ENCODE data around the gene CAAP1. TPM values are rescaled to one million over a fixed set of nuclear protein-coding genes. Genes with fewer than 3 reads are reported as not detected.
"Not testable (repeated sequence)": the region's sequence is repeated elsewhere in the genome, so short reads cannot be mapped to it uniquely, and the experiment has no call there.

CAAP1 gene
- total RNA-seq = 10 to 100 TPM; 18.3 to 19.3 TPM

DNA sequence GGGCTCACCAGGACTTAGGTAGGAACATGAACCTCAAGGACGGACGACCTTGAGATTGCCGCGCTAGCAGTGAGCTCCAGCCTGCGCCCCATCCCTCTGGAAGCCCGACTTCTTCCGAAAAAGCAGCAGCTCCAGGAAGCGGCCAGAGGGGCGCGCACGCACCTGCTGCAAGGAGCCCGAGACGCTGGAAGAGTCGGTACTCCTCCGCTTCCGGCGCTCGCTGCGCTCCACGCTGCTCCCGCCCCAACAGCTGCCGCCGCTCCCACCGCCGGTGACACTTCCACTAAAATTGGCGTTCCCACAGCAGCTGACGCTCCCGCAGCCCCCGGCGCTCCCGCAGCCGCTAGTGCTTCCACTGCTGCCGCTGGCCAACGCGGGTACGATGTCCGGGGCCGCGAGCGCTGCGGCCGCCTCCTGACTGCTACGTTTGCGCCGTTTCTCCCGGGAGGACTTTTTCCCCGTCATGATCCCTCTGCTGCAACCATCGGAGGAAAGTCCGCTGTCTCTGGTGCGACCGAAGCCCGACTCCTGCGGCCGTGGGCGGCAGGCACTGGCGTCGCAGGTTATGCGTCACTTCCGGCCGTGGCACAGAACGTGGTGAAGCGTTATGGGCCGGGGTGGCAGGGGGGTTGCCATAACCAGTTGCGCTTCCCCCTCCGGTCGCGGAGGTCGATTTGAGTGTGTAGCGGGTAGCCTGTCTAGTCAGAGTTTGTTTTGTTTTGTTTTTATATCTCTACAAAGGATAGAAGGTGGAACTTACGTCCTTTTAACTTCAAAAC is at the start of gene CAAP1:
Gene CAAP1, minus strand, starts transcription at position 552 of the 779 bp plus-strand sequence. Its CDS starts 87 bp downstream, at position 465.
- POLR2A ChIA-PET = interaction anchor here (0.7 to 2.3 kb wide), 4 partner anchors 53 to 252 kb away, joined by 3 to 11 read pairs (median 6); partner anchors contain the start of genes IFT74 and PLAA
- CTCF ChIA-PET = interaction anchor here (0.7 to 1.2 kb wide), 2 partner anchors 37 to 46 kb away, joined by 3 read pairs; no protein-coding TSS in a partner anchor

DNA sequence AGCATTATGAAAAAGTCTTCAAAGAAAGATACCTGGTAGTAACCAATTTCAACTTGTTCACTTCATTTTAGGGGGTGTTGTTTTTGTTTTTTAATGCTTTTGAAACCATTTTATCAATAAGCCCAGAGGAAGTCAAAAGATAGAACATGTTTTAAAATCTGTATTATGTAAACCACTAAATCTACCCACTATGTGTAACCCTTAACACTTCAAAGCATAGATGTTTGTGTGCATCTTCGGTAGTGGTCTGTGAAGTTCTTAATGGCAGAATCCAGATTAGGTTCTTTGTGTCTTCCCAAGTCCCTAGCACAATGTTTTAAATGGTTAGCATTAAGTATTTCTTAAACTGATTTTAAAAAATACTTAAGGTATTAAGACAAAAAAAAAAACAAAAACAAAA is 48.2 kb upstream of the CAAP1 start:
- CTCF ChIA-PET = no interaction called here
- POLR2A ChIA-PET = no interaction called here

DNA sequence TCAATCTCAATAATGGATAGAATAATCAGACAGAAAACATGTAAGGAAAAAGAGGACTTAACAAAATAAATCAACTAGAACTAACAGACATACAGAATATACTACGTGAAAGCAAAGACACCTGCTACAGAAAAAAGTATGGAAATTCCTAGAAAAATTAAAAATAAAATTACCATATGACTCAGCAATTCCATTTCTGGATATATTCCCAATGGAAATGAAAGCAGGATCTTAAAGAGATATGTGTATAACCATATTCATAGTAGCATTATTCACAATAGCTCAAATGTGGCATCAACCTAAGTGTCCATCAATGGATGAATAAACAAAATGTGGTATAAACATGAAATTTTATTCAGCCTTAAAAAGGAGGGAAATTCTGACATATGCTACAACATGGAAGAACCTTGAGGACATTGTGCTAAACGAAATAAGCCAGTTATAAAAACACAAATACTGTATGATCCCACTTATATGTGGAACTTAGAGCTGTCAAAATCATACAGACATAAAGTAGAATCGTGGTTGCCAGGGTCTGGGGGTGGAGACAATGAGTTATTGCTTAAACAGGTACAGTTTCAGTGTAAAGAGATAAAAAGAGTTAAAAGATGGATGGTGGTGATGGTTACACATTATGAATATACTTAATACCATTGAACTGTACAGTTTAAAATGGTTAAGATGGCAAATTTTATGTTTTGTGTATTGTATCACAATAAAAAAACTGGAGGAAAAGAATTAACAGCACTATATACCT is 47.5 kb upstream of the CAAP1 start:
- POLR2A ChIA-PET = interaction anchor here (0.7 kb wide), 1 partner anchor 67 kb away, joined by 5 read pairs; no protein-coding TSS in a partner anchor

DNA sequence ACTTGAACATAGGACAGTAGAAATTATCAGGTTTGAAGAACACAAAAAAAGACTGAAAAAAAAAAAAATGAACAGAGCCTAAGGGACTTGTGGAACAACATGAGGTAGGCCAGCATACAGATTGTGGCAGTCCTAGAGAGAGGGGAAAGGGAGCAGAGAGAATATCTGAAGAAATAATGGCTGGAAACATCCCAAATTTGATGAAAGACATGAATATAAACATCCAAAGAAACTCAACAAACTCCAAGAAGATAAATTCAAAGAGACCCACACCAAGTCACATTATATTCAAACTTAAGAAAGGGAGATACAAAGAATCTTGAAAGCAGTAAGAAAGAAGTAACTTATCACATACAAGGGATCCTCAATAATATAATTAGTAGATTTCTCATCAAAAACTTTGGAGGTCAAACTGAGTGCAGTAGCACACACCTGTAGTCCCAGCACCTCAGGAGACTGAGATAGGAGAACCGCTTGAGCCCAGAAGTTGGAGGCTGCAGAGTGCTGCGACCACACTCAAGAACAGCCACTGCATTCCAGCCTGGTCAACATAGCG is 45.3 kb upstream of the CAAP1 start:
- CTCF ChIA-PET = interaction anchor here (0.8 kb wide), 1 partner anchor 46 kb away, joined by 3 read pairs; the partner anchor contains the start of gene CAAP1
- POLR2A ChIA-PET = no interaction called here

More for the DNA sequence above, 47.5 kb upstream of the CAAP1 start:
- CTCF ChIA-PET = no interaction called here

GRCh38 chr9:26935847-26936246 is 43.2 kb upstream of the CAAP1 start:
- POLR2A ChIA-PET = no interaction called here
- CTCF ChIA-PET = no interaction called here

GRCh38 chr9:26928902-26929495 is 36.4 kb upstream of the CAAP1 start:
- POLR2A ChIA-PET = no interaction called here
- CTCF ChIA-PET = no interaction called here

GRCh38 chr9:26925609-26926008 is 33.0 kb upstream of the CAAP1 start:
- CTCF ChIA-PET = no interaction called here
- POLR2A ChIA-PET = no interaction called here

- ChIA-PET CTCF (no interaction called here), POLR2A (no interaction called here)
Measured at GRCh38 chr9:26919698-26920097, 27.1 kb upstream of the CAAP1 start.

DNA sequence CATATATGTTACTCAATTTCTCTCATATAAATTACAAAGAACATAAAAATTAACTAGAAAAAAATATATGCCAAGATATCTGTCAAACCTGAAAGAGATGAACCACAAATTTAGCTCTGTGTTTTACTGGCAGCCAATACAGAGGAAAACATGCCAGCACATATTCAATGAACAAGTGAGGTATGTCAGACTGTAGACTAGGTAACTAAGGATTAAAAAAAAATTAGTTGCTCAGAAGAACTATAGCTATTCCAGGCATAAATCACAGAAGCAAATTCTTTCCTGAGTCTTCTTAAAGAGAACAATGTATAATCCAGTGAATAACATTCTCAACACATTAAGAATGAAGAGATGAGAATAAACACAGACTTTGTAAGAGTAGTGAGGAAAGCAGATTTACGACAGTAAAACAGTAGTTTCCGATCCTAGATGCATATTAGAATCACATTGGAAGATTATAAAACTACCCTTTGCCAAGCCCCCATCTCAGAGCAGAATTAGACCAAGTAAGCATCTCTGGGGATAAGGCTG is 20.6 kb upstream of the CAAP1 start:
- CTCF ChIA-PET = no interaction called here
- POLR2A ChIA-PET = no interaction called here

DNA sequence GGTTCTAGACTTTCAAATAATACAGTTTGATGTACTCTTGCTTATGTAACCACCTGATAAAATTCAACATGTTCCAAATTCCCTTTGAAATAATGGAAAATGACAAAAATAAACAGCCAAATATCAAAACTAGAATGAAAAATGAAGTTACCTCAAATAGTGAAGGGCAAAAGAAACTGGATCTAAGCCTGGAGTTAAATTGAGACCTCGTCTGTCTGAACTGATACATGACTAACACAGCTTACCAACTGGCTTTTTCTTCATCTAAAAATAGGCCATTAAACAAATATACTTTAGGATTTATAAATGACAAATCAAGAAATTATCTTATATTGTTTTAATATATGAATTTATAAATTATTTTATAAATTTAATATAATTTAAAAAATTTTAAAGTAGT is 12.1 kb upstream of the CAAP1 start:
- ChIA-PET POLR2A (interaction anchor here (0.5 kb wide), 1 partner anchor 32 kb away, joined by 3 read pairs; no protein-coding TSS in a partner anchor), CTCF (no interaction called here)

DNA sequence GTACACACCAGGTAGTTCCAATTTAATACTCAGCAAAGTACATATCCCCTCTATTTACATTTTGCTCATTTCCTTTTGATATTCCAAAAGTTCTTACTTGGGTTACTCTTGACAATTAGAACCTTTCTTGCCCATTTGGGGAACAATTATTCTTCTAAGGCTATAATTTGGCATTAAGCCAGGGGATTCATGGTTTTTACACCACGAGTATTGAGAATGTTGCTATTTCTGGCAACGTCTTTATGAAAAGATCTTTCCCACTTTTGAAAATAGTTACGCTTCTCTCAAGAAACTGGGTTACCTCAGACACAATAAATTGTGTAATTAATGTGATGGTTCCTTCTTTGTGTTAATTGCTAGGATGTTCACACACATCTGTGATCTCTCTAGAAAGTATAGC is 11.5 kb upstream of the CAAP1 start:
- CTCF ChIA-PET = no interaction called here
- POLR2A ChIA-PET = no interaction called here

- CTCF ChIA-PET = interaction anchor here (1.2 kb wide), 1 partner anchor 45 kb away, joined by 3 read pairs; no protein-coding TSS in a partner anchor
- POLR2A ChIA-PET = interaction anchor here (1.9 to 2.3 kb wide), 2 partner anchors 54 to 63 kb away, joined by 10 to 11 read pairs; partner anchors contain the start of genes IFT74 and PLAA
Measured at GRCh38 chr9:26893030-26893676, 551 bp upstream of the CAAP1 start.

DNA sequence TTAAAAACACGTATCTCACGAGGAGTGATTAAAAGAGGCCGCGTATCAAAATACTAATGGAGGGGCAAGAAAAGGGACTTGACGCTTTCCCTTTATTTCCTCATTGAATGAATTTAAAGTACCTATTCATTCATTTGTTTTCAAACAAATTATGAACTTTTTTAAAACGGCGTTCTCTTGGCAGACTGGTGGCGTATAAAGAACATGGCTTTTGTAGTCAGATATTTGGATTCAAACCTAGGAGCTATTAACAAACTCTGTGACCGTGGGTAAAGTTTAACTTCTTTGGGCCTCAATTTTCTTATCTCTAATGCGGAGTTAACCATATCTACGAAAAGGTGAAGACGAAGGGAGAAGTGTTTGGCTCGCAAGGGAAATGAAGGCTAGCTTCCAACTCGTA is 876 bp downstream of the CAAP1 start:
- CTCF ChIA-PET = interaction anchor here (0.7 to 1.2 kb wide), 2 partner anchors 36 to 47 kb away, joined by 3 read pairs; no protein-coding TSS in a partner anchor
- POLR2A ChIA-PET = interaction anchor here (1.1 to 2.3 kb wide), 3 partner anchors 54 to 64 kb away, joined by 3 to 11 read pairs (median 10); partner anchors contain the start of genes IFT74 and PLAA

GRCh38 chr9:26888271-26888670 is 4.3 kb downstream of the CAAP1 start:
- ChIA-PET POLR2A (no interaction called here), CTCF (interaction anchor here (0.9 kb wide), 1 partner anchor 59 kb away, joined by 3 read pairs; the partner anchor contains the start of gene PLAA)

GRCh38 chr9:26882154-26882553 is 10.4 kb downstream of the CAAP1 start:
- POLR2A ChIA-PET = no interaction called here

GRCh38 chr9:26880262-26880661 is 12.3 kb downstream of the CAAP1 start:
- ChIA-PET POLR2A (no interaction called here), CTCF (no interaction called here)

More at GRCh38 chr9:26882154-26882553, 10.4 kb downstream of the CAAP1 start:
- CTCF ChIA-PET = no interaction called here

- CTCF ChIA-PET, POLR2A ChIA-PET: not testable (repeated sequence)
Measured at GRCh38 chr9:26875155-26875554, 17.4 kb downstream of the CAAP1 start.

DNA sequence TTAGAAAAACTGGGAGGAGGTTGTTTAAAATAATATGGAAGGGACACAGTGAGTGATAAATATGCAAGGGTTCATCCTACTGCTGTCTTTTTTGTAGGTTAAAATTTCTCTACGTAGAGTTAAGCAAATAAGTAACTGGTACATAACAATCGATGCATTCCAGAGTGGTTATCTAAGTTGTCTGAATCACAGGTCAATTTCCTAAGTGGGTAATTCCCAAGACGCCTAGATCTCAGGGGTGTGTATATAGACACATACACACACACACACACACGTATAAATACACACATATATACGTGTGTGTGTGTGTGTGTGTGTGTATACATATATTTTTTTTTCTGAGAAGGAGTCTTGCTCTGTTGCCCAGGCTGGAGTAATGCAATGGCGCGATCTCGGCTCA is 22.3 kb downstream of the CAAP1 start:
- ChIA-PET POLR2A (no interaction called here), CTCF (no interaction called here)

GRCh38 chr9:26863074-26863473 is 29.5 kb downstream of the CAAP1 start:
- CTCF ChIA-PET = no interaction called here
- POLR2A ChIA-PET = no interaction called here
